Neuron (in vitro differentiated cells): ENCODE measurements around the gene MARCHF10.
"Not testable (repeated sequence)": the region's sequence is repeated elsewhere in the genome, so short reads cannot be mapped to it uniquely, and the experiment has no call there.

Source experiments
- H2AFZ ChIP-seq: one replicate; pipeline ENCODE4 v1.6.1; 2013; ENCODE audit warnings: low read depth, mild to moderate bottlenecking, inconsistent platforms, low read length, moderate library complexity
- H3K27me3 ChIP-seq: one replicate; pipeline ENCODE4 v1.6.1; 2013; ENCODE audit warnings: low read length; ENCODE audit not compliant: insufficient read depth
- H3K36me3 ChIP-seq: one replicate; pipeline ENCODE4 v1.6.1; 2013; ENCODE audit warnings: low read length; ENCODE audit not compliant: insufficient read depth
- H3K4me1 ChIP-seq: one replicate; pipeline ENCODE4 v1.6.1; 2013; ENCODE audit warnings: low read length; ENCODE audit not compliant: insufficient read depth
- H3K4me3 ChIP-seq: 2 replicates; pipeline ENCODE4 v1.5.1; 2013; ENCODE audit warnings: mild to moderate bottlenecking, low read length, moderate library complexity
- H3K9me3 ChIP-seq: one replicate; pipeline ENCODE4 v1.6.1; 2013; ENCODE audit warnings: low read length

Gene MARCHF10

GRCh38 chr17:62696726-62697490 is 111.2 kb downstream of the MARCHF10 start:
- Histone ChIP-seq H3K4me3 (no peak overlapping the region), H3K4me1 (peaks cover 14% of the 10 kb centered on the region), H3K9me3 (no peaks in the 10 kb centered on the region), H2AFZ (no peak overlapping the region), H3K27me3 (no peaks in the 10 kb centered on the region), H3K36me3 (peaks cover 6% of the 10 kb centered on the region)

GRCh38 chr17:62696256-62696655 is 111.9 kb downstream of the MARCHF10 start:
- Histone ChIP-seq H2AFZ (no peak overlapping the region), H3K4me1 (peaks cover 14% of the 10 kb centered on the region), H3K4me3 (no peak overlapping the region), H3K27me3 (no peaks in the 10 kb centered on the region), H3K9me3 (no peaks in the 10 kb centered on the region), H3K36me3 (peaks cover 11% of the 10 kb centered on the region)

GRCh38 chr17:62695093-62695738 is 112.9 kb downstream of the MARCHF10 start:
- H3K9me3 ChIP-seq, H3K27me3 ChIP-seq, H3K4me3 ChIP-seq, H2AFZ ChIP-seq: not testable (repeated sequence)
- peaks cover 14% of the 10 kb centered on the region for H3K4me1 ChIP-seq
- peaks cover 19% of the 10 kb centered on the region for H3K36me3 ChIP-seq

- Histone ChIP-seq H3K9me3 (no peaks in the 10 kb centered on the region), H3K36me3 (peaks cover 29% of the 10 kb centered on the region), H3K27me3 (no peaks in the 10 kb centered on the region), H3K4me1 (peaks cover 14% of the 10 kb centered on the region), H3K4me3 (no peak overlapping the region), H2AFZ (no peak overlapping the region)
These were observed 114.3 kb downstream of the MARCHF10 start for GRCh38 chr17:62693616-62694409.

GRCh38 chr17:62692721-62693431 is 115.2 kb downstream of the MARCHF10 start:
- H3K27me3 ChIP-seq: no peaks in the 10 kb centered on the region
- no peaks in the 10 kb centered on the region for H3K9me3 ChIP-seq
- peaks cover 14% of the 10 kb centered on the region for H3K4me1 ChIP-seq
- no peak overlapping the region for H2AFZ ChIP-seq
- no peak overlapping the region for H3K4me3 ChIP-seq
- peaks cover 37% of the 10 kb centered on the region for H3K36me3 ChIP-seq

GRCh38 chr17:62692159-62692651 is 115.9 kb downstream of the MARCHF10 start:
- Histone ChIP-seq H2AFZ (no peak overlapping the region), H3K27me3 (no peaks in the 10 kb centered on the region), H3K4me3 (no peak overlapping the region), H3K4me1 (peaks cover 14% of the 10 kb centered on the region), H3K36me3 (peaks cover 38% of the 10 kb centered on the region), H3K9me3 (no peaks in the 10 kb centered on the region)

- Histone ChIP-seq H3K36me3 (peaks cover 42% of the 10 kb centered on the region), H3K4me1 (peaks cover 14% of the 10 kb centered on the region)
- H3K9me3 ChIP-seq, H3K4me3 ChIP-seq, H2AFZ ChIP-seq, H3K27me3 ChIP-seq: not testable (repeated sequence)
These were observed 116.6 kb downstream of the MARCHF10 start for GRCh38 chr17:62691589-62691915.

GRCh38 chr17:62690168-62690897 is 117.8 kb downstream of the MARCHF10 start:
- H3K27me3 ChIP-seq: no peaks in the 10 kb centered on the region
- H3K4me1 ChIP-seq: peaks cover 14% of the 10 kb centered on the region
- no peak overlapping the region for H2AFZ ChIP-seq
- H3K36me3 ChIP-seq: peaks cover 52% of the 10 kb centered on the region
- no peak overlapping the region for H3K4me3 ChIP-seq
- H3K9me3 ChIP-seq: no peaks in the 10 kb centered on the region

- no peak overlapping the region for H3K4me3 ChIP-seq
- no peaks in the 10 kb centered on the region for H3K9me3 ChIP-seq
- H3K4me1 ChIP-seq: peaks cover 10% of the 10 kb centered on the region
- H2AFZ ChIP-seq: no peak overlapping the region
- H3K36me3 ChIP-seq: peaks cover 55% of the 10 kb centered on the region
- H3K27me3 ChIP-seq: no peaks in the 10 kb centered on the region
These were observed 118.5 kb downstream of the MARCHF10 start for GRCh38 chr17:62689441-62690167.

- Histone ChIP-seq H3K9me3 (no peaks in the 10 kb centered on the region), H3K27me3 (no peaks in the 10 kb centered on the region), H3K36me3 (peaks cover 66% of the 10 kb centered on the region), H3K4me1 (peaks cover under 1% of the 10 kb centered on the region), H3K4me3 (no peak overlapping the region), H2AFZ (no peak overlapping the region)
These were observed 119.5 kb downstream of the MARCHF10 start for GRCh38 chr17:62688398-62689160.

GRCh38 chr17:62687997-62688396 is 120.1 kb downstream of the MARCHF10 start:
- Histone ChIP-seq H3K4me3 (no peak overlapping the region), H2AFZ (no peak overlapping the region), H3K9me3 (no peaks in the 10 kb centered on the region), H3K36me3 (peaks cover 65% of the 10 kb centered on the region), H3K27me3 (no peaks in the 10 kb centered on the region), H3K4me1 (no peaks in the 10 kb centered on the region)
